Pancreas (tissue), 10 donors: ENCODE data around the gene HECTD4. TPM values are rescaled to one million over a fixed set of nuclear protein-coding genes. Genes with fewer than 3 reads are reported as not detected.

Experiments used
- ATAC-seq, 4 donors: fragments of 200-7000 bp; cut with Tn5 transposase; one replicate each; pipeline versions ENCODE4 v1.8.0 to v1.9.1; 2020; ENCODE audit warnings: mild to moderate bottlenecking in 4 of 4, moderate library complexity in 4 of 4
- DNase-seq, 6 donors: peaks; one replicate each; pipeline ENCODE4 v3.0.0-alpha.2; 2020
- FAIRE-seq: peaks from 2 replicates; lab custom pipeline; 2012; peaks lifted over from hg19 to GRCh38; lab: Jason Lieb, UNC
- H3K27ac ChIP-seq, 4 donors: fragments of 200-600 bp; sonication (generic); 1 replicate in 3 of 4; 2 replicates in 1 of 4; pipeline versions ENCODE4 v1.5.0 to v1.8.0; 2020
- H3K27me3 ChIP-seq, 4 donors: fragments of 200-600 bp; one replicate each; pipeline ENCODE4 v1.8.0; 2021
- H3K36me3 ChIP-seq, 3 donors: fragments of 200-600 bp; sonication (generic) in 1 of 3; one replicate each; pipeline versions ENCODE4 v1.5.0 to v1.8.0; 2020 to 2021
- H3K4me1 ChIP-seq, 3 donors: fragments of 200-600 bp; one replicate each; pipeline ENCODE4 v1.8.0; 2021
- H3K4me3 ChIP-seq, 4 donors: fragments of 200-600 bp; sonication (generic) in 2 of 4; one replicate each; pipeline versions ENCODE4 v1.5.0 to v1.8.0; 2020 to 2021
- H3K9me3 ChIP-seq, 4 donors: fragments of 200-600 bp; one replicate each; pipeline ENCODE4 v1.8.0; 2021
- CTCF ChIP-seq, 4 donors: fragments of 200-600 bp; sonication (generic) in 3 of 4; IDR thresholded peaks; one replicate each; pipeline versions ENCODE4 v1.5.0 to v1.8.0; 2021; ENCODE audit warnings: antibody characterized with exemption in 4 of 4
- WGBS, 2 donors: extraction: QIAGEN DNeasy Blood & Tissue Kit; methylation state at CpG; one replicate each; pipeline ENCODE4 v1.1.7; 2013; 5-methylcytosine and 5-hydroxymethylcytosine counted together
- intact Hi-C, 3 donors: fragments of 100-400 bp; cut with DNase I; formaldehyde crosslinking; loops; one replicate each; pipeline versions ENCODE4 v1.11.1 to v1.14.2; 2022
- polyA plus RNA-seq, 2 donors: library from polyadenylated mRNA; stranded (reverse); fragments of 200-250 nt; gene quantifications; one replicate each; pipeline ENCODE4 v1.2.3, GENCODE V29; 2013
- total RNA-seq, 6 donors: library from RNA; stranded (reverse); fragmentation: NEBNext Ultra II Directional in 4 of 6; extraction: Animal tissue kit (Norgen Biotek cat#: 25700) in 4 of 6; gene quantifications; one replicate each; pipeline versions ENCODE4 v1.2.1 to v1.2.4, GENCODE V29; 2021 to 2023
- donor health status: healthy with polysubstance abuse.
- donor health status: DM: no; HTN: no; CAD: no; lungs with moderate emphysema.
- donor health status: DM: no; HTN: no; CAD: no.
- donor health status: control.
- donor health status: control.
- donor health status: Bipolar disorder and iron deficiency.
- donor health status: DM: yes; HTN: yes; CAD: no.
- donor health status: DM: no; HTN: no; CAD: no.
- donor health status: DM: no; HTN: no; CAD: no.
- donor health status: DM: yes; HTN: yes; CAD: no.

HECTD4 gene
- total and polyA plus RNA-seq, 8 donors: 17.9 to 38.4 (median 26.4) TPM

GRCh38 chr12:112216223-112216622 lies 166.0 kb downstream of the HECTD4 start:
- no peak for DNase-seq

GRCh38 chr12:112214064-112214463 lies 168.2 kb downstream of the HECTD4 start:
- peaks cover 0 to 40% (median 12%) of the 10 kb centered on the region in 3 donors for H3K36me3 ChIP-seq
- no peaks in the 10 kb centered on the region for H3K4me1 ChIP-seq
- ATAC-seq (no peak), DNase-seq (no peak), FAIRE-seq (no peak)
- no peak overlapping the region for H3K4me3 ChIP-seq
- WGBS, 2 donors: 80 to 83% methylated on average over 4 of the region's 4 CpGs
- no peaks in the 10 kb centered on the region for H3K27me3 ChIP-seq
- H3K27ac ChIP-seq: no peak overlapping the region
- H3K9me3 ChIP-seq: no peaks in the 10 kb centered on the region
- TF ChIP-seq CTCF (IDR thresholded peaks at IDR 0.05): no peak
- intact Hi-C loops: no loop called here

More at GRCh38 chr12:112216223-112216622, 166.0 kb downstream of the HECTD4 start:
- 93 to 94% methylated on average over 7 of the region's 7 CpGs for WGBS, 2 donors
- Histone ChIP-seq H3K4me1 (no peaks in the 10 kb centered on the region), H3K4me3 (no peak overlapping the region), H3K27me3 (no peaks in the 10 kb centered on the region), H3K9me3 (no peaks in the 10 kb centered on the region), H3K36me3 (peaks cover 0 to 28% (median 12%) of the 10 kb centered on the region in 3 donors), H3K27ac (no peak overlapping the region)
- intact Hi-C loops: no loop called here
- no peak for ATAC-seq
- no peak for TF ChIP-seq CTCF (IDR thresholded peaks at IDR 0.05)
- FAIRE-seq: no peak

GRCh38 chr12:112208301-112208910 lies 173.8 kb downstream of the HECTD4 start:
- Histone ChIP-seq H3K9me3 (no peaks in the 10 kb centered on the region), H3K4me3 (no peak overlapping the region), H3K4me1 (no peaks in the 10 kb centered on the region), H3K36me3 (peaks cover 0 to 52% (median 14%) of the 10 kb centered on the region in 3 donors), H3K27me3 (no peaks in the 10 kb centered on the region), H3K27ac (no peak overlapping the region)
- intact Hi-C loops: no loop called here
- TF ChIP-seq CTCF (IDR thresholded peaks at IDR 0.05): no peak
- no peak for ATAC-seq
- FAIRE-seq: no peak
- 90 to 94% methylated on average over 7 of the region's 7 CpGs for WGBS, 2 donors
- DNase-seq: no peak

DNA sequence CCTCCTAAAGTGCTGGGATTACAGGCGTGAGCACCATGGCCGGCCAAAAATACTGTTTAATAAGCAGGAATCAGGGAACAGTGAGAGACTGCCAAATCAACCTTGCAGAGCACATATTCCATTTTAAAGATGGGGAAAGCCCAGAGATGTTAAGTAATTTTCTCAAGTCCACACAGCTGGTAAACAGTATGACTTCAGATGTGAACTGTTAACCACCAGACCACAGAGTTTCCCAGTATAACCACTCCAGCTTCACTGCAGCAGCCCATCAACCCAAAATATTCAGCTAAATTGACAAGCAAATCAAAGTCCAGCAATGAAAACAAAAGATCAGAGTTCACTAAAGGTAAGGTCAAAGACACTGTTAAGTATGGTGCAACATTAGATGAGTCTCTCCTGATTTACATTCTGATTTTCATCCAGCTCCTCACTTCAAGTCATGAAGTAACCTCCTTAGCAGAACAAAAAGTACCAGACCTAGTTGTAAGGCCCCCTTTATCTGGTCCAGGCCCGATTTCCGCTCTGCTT lies 174.8 kb downstream of the HECTD4 start:
- intact Hi-C loops: no loop called here
- no peaks in the 10 kb centered on the region for H3K9me3 ChIP-seq
- H3K27ac ChIP-seq: no peak overlapping the region
- FAIRE-seq (no peak), DNase-seq (no peak), ATAC-seq (no peak)
- H3K36me3 ChIP-seq: peaks cover 0 to 60% (median 20%) of the 10 kb centered on the region in 3 donors
- no peaks in the 10 kb centered on the region for H3K4me1 ChIP-seq
- H3K27me3 ChIP-seq: no peaks in the 10 kb centered on the region
- no peak for TF ChIP-seq CTCF (IDR thresholded peaks at IDR 0.05)
- H3K4me3 ChIP-seq: no peak overlapping the region
- WGBS, 2 donors: 91 to 97% methylated on average over 4 of the region's 4 CpGs

DNA sequence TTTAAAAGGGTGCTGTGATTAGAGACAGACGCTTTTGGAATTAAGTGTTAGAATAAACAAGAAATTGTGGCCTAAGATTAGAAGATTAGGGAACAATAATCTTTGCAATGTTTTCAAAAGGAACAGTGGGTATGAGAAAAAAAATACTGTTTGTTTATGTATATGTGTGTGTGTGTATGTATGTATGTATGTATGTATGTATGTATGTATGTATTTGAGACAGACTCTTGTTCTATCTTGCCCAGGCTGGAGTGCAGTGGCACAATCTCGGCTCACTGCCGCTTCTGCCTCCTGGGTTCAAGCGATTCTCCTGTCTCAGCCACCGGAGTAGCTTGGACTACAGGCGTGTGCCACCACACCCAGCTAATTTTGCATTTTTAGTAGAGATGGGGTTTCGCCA lies 175.3 kb downstream of the HECTD4 start:
- TF ChIP-seq CTCF (IDR thresholded peaks at IDR 0.05): no peak
- WGBS, 2 donors: 92 to 96% methylated on average over 7 of the region's 7 CpGs
- ATAC-seq (no peak), DNase-seq (no peak), FAIRE-seq (no peak)
- Histone ChIP-seq H3K27ac (no peak overlapping the region), H3K4me3 (no peak overlapping the region), H3K36me3 (peaks cover 0 to 55% (median 20%) of the 10 kb centered on the region in 3 donors), H3K27me3 (no peaks in the 10 kb centered on the region), H3K9me3 (no peaks in the 10 kb centered on the region), H3K4me1 (no peaks in the 10 kb centered on the region)
- intact Hi-C loops: no loop called here
